ENCODE data around the gene MXD3.

- no peak for TF ChIP-seq CTCF (IDR thresholded peaks at IDR 0.05)
- no peak for TF ChIP-seq POLR2A (IDR thresholded peaks at IDR 0.05)
These were observed 46.3 kb downstream of the MXD3 start for GRCh38 chr5:177265395-177265794.
